Fibroblast of lung (primary cell): ENCODE data around the gene TBC1D3H. TPM values are rescaled to one million over a fixed set of nuclear protein-coding genes. Genes with fewer than 3 reads are reported as not detected.
"Not testable (repeated sequence)": the region's sequence is repeated elsewhere in the genome, so short reads cannot be mapped to it uniquely, and the experiment has no call there.

Source experiments
- DNase-seq, 2 donors: peaks; one replicate each; pipeline versions ENCODE4 v3.0.0 to v3.0.0-alpha.2; 2010; ENCODE audit warnings: low read depth in 2 of 2
- H2AFZ ChIP-seq: 2 replicates; pipeline ENCODE4 v1.5.1; 2012; ENCODE audit warnings: low read length, control low read depth, inconsistent platforms
- H3K27ac ChIP-seq: 2 replicates; pipeline ENCODE4 v1.5.1; 2011; ENCODE audit warnings: low read length, control low read depth; ENCODE audit not compliant: insufficient read depth
- H3K27me3 ChIP-seq: 2 replicates; pipeline ENCODE4 v1.5.1; 2011; ENCODE audit warnings: mild to moderate bottlenecking, low read length; ENCODE audit not compliant: control insufficient read depth, insufficient read depth
- H3K36me3 ChIP-seq: 2 replicates; pipeline ENCODE4 v1.5.1; 2011; ENCODE audit warnings: low read length; ENCODE audit not compliant: control insufficient read depth, insufficient read depth
- H3K4me1 ChIP-seq: 2 replicates; pipeline ENCODE4 v1.5.1; 2011; ENCODE audit warnings: low read length; ENCODE audit not compliant: control insufficient read depth, insufficient read depth; ENCODE audit errors: extremely low read depth
- H3K4me2 ChIP-seq: 2 replicates; pipeline ENCODE4 v1.5.1; 2011; ENCODE audit warnings: low read length, control low read depth; ENCODE audit not compliant: insufficient read depth; ENCODE audit errors: extremely low read depth
- H3K4me3 ChIP-seq, 4 experiments: fragments of 200-600 bp in 1 of 4; sonication (generic) in 1 of 4; replicated peaks in 1 of 4; 2 replicates each; pipeline ENCODE4 v1.5.1; 2011 to 2016; ENCODE audit warnings: low read length in 4 of 4, low read depth in 3 of 4, mild to moderate bottlenecking in 3 of 4, control low read depth in 2 of 4, inconsistent platforms in 1 of 4, mixed read lengths in 1 of 4; ENCODE audit not compliant: insufficient read depth in 1 of 4; ENCODE audit errors: control extremely low read depth in 1 of 4
- H3K79me2 ChIP-seq: 2 replicates; pipeline ENCODE4 v1.5.1; 2012; ENCODE audit warnings: mild to moderate bottlenecking, low read length, inconsistent platforms; ENCODE audit not compliant: control insufficient read depth, insufficient read depth
- H3K9ac ChIP-seq: 2 replicates; pipeline ENCODE4 v1.5.1; 2011; ENCODE audit warnings: mild to moderate bottlenecking, low read length, control low read depth; ENCODE audit not compliant: insufficient read depth
- H3K9me3 ChIP-seq: 2 replicates; pipeline ENCODE4 v1.5.1; 2012; ENCODE audit warnings: low read depth, low read length; ENCODE audit not compliant: control insufficient read depth, insufficient read depth
- H4K20me1 ChIP-seq: 2 replicates; pipeline ENCODE4 v1.5.1; 2011; ENCODE audit warnings: low read length; ENCODE audit not compliant: control insufficient read depth, insufficient read depth; ENCODE audit errors: extremely low read depth
- polyA minus RNA-seq: library from RNA; depleted of rRNA, polyadenylated mRNA; stranded (reverse); fragments of >200 nt; gene quantifications from 2 replicates; pipeline ENCODE4 v1.2.3, GENCODE V29; 2011; ENCODE audit warnings: low replicate concordance
- polyA plus RNA-seq, 2 donors: library from polyadenylated mRNA; depleted of rRNA in 1 of 2; stranded (reverse) in 1 of 2; unstranded in 1 of 2; fragments of >200 nt; gene quantifications; 2 replicates each; pipeline ENCODE4 v1.2.1, GENCODE V29; 2011 to 2012; ENCODE audit warnings: missing spikeins in 1 of 2
- total RNA-seq: library from RNA; depleted of rRNA; stranded (reverse); fragments of >200 nt; gene quantifications from 2 replicates; pipeline ENCODE4 v1.2.1, GENCODE V29; 2014

TBC1D3H gene
- not detected in 2 replicates for total RNA-seq
- not detected in 2 replicates for polyA plus RNA-seq
- polyA plus RNA-seq (2012): not detected in 2 replicates
- polyA minus RNA-seq: not detected in 2 replicates

DNA sequence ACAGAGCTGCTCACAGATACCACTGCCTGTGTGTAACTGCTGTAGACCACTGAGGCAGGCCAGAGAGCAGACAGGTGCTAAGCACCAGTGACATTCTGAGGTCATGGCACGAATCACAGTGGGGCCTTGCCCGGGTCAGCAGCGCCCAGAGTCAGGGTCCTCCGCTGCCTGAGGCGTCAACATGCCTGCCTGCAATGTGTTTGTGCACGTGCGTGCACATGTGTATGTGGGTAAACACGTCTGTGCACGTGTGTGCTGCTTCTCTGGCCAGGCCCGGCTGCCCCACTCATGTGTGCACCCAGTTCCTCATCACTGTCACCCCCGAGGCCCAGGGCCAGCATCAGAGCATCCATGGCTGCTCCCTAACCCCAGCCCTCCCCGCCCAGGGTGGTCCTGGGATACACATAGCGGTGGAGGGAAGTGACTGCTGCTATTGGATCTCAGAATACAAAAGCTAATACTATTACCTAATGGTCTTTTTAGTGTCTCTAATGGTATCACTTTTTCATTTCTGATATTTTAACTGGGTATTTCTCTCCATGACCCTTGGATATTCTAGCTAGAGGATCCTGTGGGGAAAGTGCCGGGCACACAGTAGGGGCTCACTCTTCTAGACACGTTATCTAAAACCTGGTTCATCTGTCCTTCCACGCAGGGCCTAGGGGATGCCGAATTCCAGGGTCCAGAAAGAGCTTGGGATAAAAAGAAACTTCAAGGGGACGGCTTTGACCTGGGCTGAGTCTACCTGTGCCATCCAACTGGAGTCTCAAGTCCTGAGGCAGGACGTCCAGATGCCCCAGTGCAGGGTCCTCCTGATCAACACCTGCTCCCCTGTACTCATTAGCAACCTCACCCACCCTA is at the start of gene TBC1D3H:
Gene TBC1D3H, minus strand, starts transcription at position 51 of the 861 bp plus-strand sequence. CDS start 1,540 bp downstream, outside the sequence.
- H3K27me3 ChIP-seq, H3K4me3 ChIP-seq: not testable (repeated sequence)
- DNase-seq: peak in 1 of 2 donors; percentile 0

GRCh38 chr17:36428891-36429290 is 40.7 kb upstream of the TBC1D3H start:
- not testable (repeated sequence) for H3K4me2 ChIP-seq, H3K27me3 ChIP-seq, H3K36me3 ChIP-seq, H3K4me3 ChIP-seq, H3K79me2 ChIP-seq, H3K9me3 ChIP-seq, DNase-seq, H3K27ac ChIP-seq, H4K20me1 ChIP-seq, H3K4me1 ChIP-seq, H2AFZ ChIP-seq, H3K9ac ChIP-seq

More for the DNA sequence above, at the start of gene TBC1D3H:
- not testable (repeated sequence) for H3K4me2 ChIP-seq, H3K79me2 ChIP-seq, H3K9me3 ChIP-seq, H2AFZ ChIP-seq, H3K36me3 ChIP-seq, H3K27ac ChIP-seq, H3K4me1 ChIP-seq, H3K9ac ChIP-seq, H4K20me1 ChIP-seq

DNA sequence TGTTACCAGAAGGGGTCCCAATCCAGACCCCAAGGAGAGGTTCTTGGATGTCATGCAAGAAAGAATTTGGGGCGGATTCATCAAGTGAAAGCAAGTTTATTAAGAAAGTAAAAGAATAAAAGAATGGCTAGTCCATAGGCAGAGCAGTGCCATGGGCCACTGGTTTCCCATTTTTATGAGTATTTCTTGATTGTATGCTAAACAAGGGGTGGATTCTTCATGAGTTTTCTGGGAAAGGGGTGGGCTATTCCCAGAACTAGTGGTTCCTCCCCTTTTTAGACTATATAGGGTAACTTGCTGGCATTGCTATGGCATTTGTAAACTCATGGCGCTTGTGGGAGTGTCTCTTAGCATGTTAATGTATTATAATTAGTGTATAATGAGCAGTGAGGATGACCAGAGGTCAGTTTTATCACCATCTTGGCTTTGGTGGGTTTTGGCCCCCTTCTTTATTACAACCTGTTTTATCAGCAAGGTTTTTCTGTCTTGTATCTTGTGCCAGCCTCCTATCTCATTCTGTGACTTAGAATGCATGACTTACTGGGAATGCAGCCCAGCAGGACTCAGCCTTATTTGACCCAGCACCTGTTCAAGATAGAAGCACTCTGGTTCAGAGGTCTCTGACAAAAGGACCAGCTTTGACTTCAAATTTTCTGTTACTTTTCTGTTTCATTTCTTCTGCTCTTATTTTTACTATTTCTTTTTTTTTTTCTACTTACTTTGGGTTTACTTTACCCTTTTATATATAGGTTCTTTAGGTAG is 27.1 kb upstream of the TBC1D3H start:
- not testable (repeated sequence) for H2AFZ ChIP-seq, H3K4me2 ChIP-seq, H3K9me3 ChIP-seq, H3K4me1 ChIP-seq, H4K20me1 ChIP-seq, H3K79me2 ChIP-seq, H3K27ac ChIP-seq, H3K9ac ChIP-seq, H3K36me3 ChIP-seq, H3K27me3 ChIP-seq, DNase-seq, H3K4me3 ChIP-seq

DNA sequence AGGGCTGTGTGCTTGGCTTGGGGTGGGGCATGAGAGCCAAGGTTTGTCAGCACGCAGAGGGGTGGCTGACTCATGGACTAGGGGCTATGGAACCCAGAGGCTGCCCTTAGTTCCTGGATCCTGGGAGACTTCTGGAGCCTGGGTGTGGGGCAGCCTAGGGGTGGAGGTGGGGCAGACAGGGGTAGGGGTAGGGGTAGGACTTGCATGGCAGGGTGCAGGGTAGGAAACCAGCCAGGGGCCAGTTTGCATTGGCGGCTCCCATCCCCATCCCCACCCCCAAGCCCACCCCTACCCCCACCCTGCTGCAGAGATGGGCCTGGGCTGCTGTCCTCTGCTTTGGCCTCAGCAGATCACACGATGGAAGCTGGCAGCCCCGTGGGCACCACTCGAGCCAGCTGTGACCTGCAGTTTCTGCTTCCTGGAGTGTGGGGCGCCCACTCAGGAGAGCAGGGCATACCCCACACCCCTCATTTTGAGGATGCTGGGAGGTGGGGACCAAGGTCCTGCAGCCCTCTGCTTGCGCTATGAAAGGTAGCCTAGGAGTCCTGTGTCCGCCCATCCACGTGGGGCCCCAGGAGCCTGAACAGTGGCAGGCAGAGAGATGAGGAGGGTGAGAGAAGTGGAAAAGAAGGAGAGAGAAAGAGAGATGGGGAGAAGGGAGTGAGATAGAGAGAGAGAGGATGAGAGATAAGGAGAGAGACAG is 2.9 kb upstream of the TBC1D3H start:
- H2AFZ ChIP-seq, H3K27me3 ChIP-seq, H3K4me1 ChIP-seq, H3K4me2 ChIP-seq, H3K79me2 ChIP-seq, H3K9me3 ChIP-seq, H3K4me3 ChIP-seq, H3K27ac ChIP-seq, H3K9ac ChIP-seq, H3K36me3 ChIP-seq, DNase-seq, H4K20me1 ChIP-seq: not testable (repeated sequence)

GRCh38 chr17:36375938-36376337 is 12.3 kb downstream of the TBC1D3H start:
- H3K79me2 ChIP-seq, H3K9me3 ChIP-seq, H3K4me3 ChIP-seq, H3K4me1 ChIP-seq, DNase-seq, H4K20me1 ChIP-seq, H3K4me2 ChIP-seq, H3K36me3 ChIP-seq, H2AFZ ChIP-seq, H3K27me3 ChIP-seq, H3K9ac ChIP-seq, H3K27ac ChIP-seq: not testable (repeated sequence)

- not testable (repeated sequence) for DNase-seq, H3K4me1 ChIP-seq, H3K9me3 ChIP-seq, H3K4me3 ChIP-seq, H2AFZ ChIP-seq, H3K27ac ChIP-seq, H3K4me2 ChIP-seq, H3K9ac ChIP-seq, H3K79me2 ChIP-seq, H3K27me3 ChIP-seq, H3K36me3 ChIP-seq, H4K20me1 ChIP-seq
These were observed 25.7 kb downstream of the TBC1D3H start for GRCh38 chr17:36362496-36362895.
